IMR-90 (cell line): Measurements from ENCODE around the gene TSG101. TPM values are rescaled to one million over a fixed set of nuclear protein-coding genes. Genes with fewer than 3 reads are reported as not detected.

ENCODE experiments used
- ATAC-seq: fragments of 200-7000 bp; cut with Tn5 transposase; 2 replicates; pipeline ENCODE4 v1.9.1; 2020; ENCODE audit warnings: low read depth, mild to moderate bottlenecking, moderate library complexity
- BruUV-seq: library from RNA; stranded (reverse); fragments of 400-500 nt; replicated peaks from 2 replicates; lab custom pipeline; 2021; lab: Mats Ljungman, UMichigan
- CTCF ChIA-PET: fragments of 300-600 bp; formaldehyde crosslinking; extraction: SDS; loops from one replicate; lab custom pipeline; 2021; ENCODE audit warnings: antibody characterized with exemption; lab: Yijun Ruan, JAX
- POLR2A ChIA-PET: fragments of 300-600 bp; sonication (Branson Sonifier 250); formaldehyde crosslinking; loops from one replicate; lab custom pipeline; 2022; ENCODE audit warnings: antibody characterized with exemption; ENCODE audit not compliant: unreplicated experiment; lab: Charles Lee
- DNase-seq: peaks from one replicate; pipeline ENCODE4 v3.0.0; 2013
- H2AFZ ChIP-seq: replicated peaks from 2 replicates; pipeline ENCODE3; 2013; ENCODE audit warnings: low read length, mild to moderate bottlenecking; ENCODE audit not compliant: poor library complexity
- H2AK5ac ChIP-seq: 2 replicates; pipeline ENCODE4 v1.6.1; 2013; ENCODE audit warnings: low read depth, low read length, inconsistent platforms
- H2AK9ac ChIP-seq: replicated peaks from 2 replicates; pipeline ENCODE3; 2013; ENCODE audit warnings: mild to moderate bottlenecking, low read depth, low read length, moderate library complexity; ENCODE audit not compliant: poor library complexity
- H2BK120ac ChIP-seq: 2 replicates; pipeline ENCODE4 v1.6.1; 2013; ENCODE audit warnings: low read depth, low read length, inconsistent platforms
- H2BK15ac ChIP-seq: 3 replicates; pipeline ENCODE4 v1.6.1; 2013; ENCODE audit warnings: low read depth, low read length, inconsistent platforms
- H2BK20ac ChIP-seq: 2 replicates; pipeline ENCODE4 v1.6.1; 2013; ENCODE audit warnings: low read depth, mild to moderate bottlenecking, inconsistent platforms, low read length, moderate library complexity
- H2BK5ac ChIP-seq: 2 replicates; pipeline ENCODE4 v1.6.1; 2013; ENCODE audit warnings: mild to moderate bottlenecking, low read depth, low read length, inconsistent platforms; ENCODE audit not compliant: poor library complexity, severe bottlenecking
- H3K14ac ChIP-seq: replicated peaks from 2 replicates; pipeline ENCODE4 v1.6.1; 2013; ENCODE audit warnings: low read depth, low read length, inconsistent platforms
- H3K18ac ChIP-seq: 2 replicates; pipeline ENCODE4 v1.6.1; 2013; ENCODE audit warnings: low read depth, low read length, control low read depth
- H3K23ac ChIP-seq: 2 replicates; pipeline ENCODE4 v1.6.1; 2013; ENCODE audit warnings: low read depth, low read length, inconsistent platforms
- H3K27ac ChIP-seq: 2 replicates; pipeline ENCODE4 v1.5.1; 2013; ENCODE audit warnings: mild to moderate bottlenecking, control low read depth, low read length; ENCODE audit not compliant: insufficient read depth
- H3K27me3 ChIP-seq: 2 replicates; pipeline ENCODE4 v1.6.1; 2013; ENCODE audit warnings: low read length; ENCODE audit not compliant: control insufficient read depth, insufficient read depth
- H3K36me3 ChIP-seq: 2 replicates; pipeline ENCODE4 v1.6.1; 2013; ENCODE audit warnings: low read length, mixed read lengths; ENCODE audit not compliant: control insufficient read depth, insufficient read depth
- H3K4ac ChIP-seq: 2 replicates; pipeline ENCODE4 v1.6.1; 2013; ENCODE audit warnings: low read depth, low read length, inconsistent platforms
- H3K4me1 ChIP-seq: 2 replicates; pipeline ENCODE4 v1.6.1; 2013; ENCODE audit warnings: low read length, mixed read lengths; ENCODE audit not compliant: control insufficient read depth, insufficient read depth
- H3K4me2 ChIP-seq: 2 replicates; pipeline ENCODE4 v1.6.1; 2013; ENCODE audit warnings: low read depth, mild to moderate bottlenecking, control low read depth, low read length, moderate library complexity
- H3K4me3 ChIP-seq: 2 replicates; pipeline ENCODE4 v1.5.1; 2013; ENCODE audit warnings: low read depth, mild to moderate bottlenecking, control low read depth, low read length, moderate library complexity; ENCODE audit not compliant: insufficient read depth
- H3K56ac ChIP-seq: 2 replicates; pipeline ENCODE4 v1.6.1; 2013; ENCODE audit warnings: low read length, inconsistent platforms; ENCODE audit not compliant: insufficient read depth; ENCODE audit errors: extremely low read depth
- H3K79me1 ChIP-seq, 2 experiments: 2 replicates each; pipeline ENCODE4 v1.6.1; 2013; ENCODE audit warnings: low read length in 2 of 2, inconsistent platforms in 1 of 2, low read depth in 1 of 2
- H3K9ac ChIP-seq: 2 replicates; pipeline ENCODE4 v1.6.1; 2013; ENCODE audit warnings: low read depth, low read length, control low read depth
- H3K9me1 ChIP-seq: 2 replicates; pipeline ENCODE4 v1.6.1; 2013; ENCODE audit warnings: low read length, inconsistent platforms; ENCODE audit not compliant: insufficient read depth
- H3K9me3 ChIP-seq: 2 replicates; pipeline ENCODE4 v1.6.1; 2013; ENCODE audit warnings: low read length; ENCODE audit not compliant: control insufficient read depth, insufficient read depth
- H4K20me1 ChIP-seq: 2 replicates; pipeline ENCODE4 v1.6.1; 2013; ENCODE audit warnings: low read length, inconsistent platforms; ENCODE audit not compliant: insufficient read depth
- H4K5ac ChIP-seq: 2 replicates; pipeline ENCODE4 v1.6.1; 2013; ENCODE audit warnings: mild to moderate bottlenecking, low read depth, low read length, control low read depth
- H4K8ac ChIP-seq, 2 experiments: 2 replicates each; pipeline ENCODE4 v1.6.1; 2013; ENCODE audit warnings: low read depth in 2 of 2, low read length in 2 of 2, control low read depth in 1 of 2, inconsistent platforms in 1 of 2
- H4K91ac ChIP-seq: 2 replicates; pipeline ENCODE4 v1.6.1; 2013; ENCODE audit warnings: low read depth, low read length, inconsistent platforms; ENCODE audit not compliant: insufficient read depth
- BHLHE40 ChIP-seq: fragments of 150-350 bp; IDR thresholded peaks from 2 replicates; pipeline ENCODE4 v1.6.1; 2016; ENCODE audit warnings: mild to moderate bottlenecking, low read depth, low read length
- CEBPB ChIP-seq: IDR thresholded peaks from 2 replicates; pipeline ENCODE4 v1.6.1; 2012; ENCODE audit warnings: low read depth, low read length, improper control_type of control experiment
- CHD1 ChIP-seq: IDR thresholded peaks from 2 replicates; pipeline ENCODE4 v1.6.1; 2012; ENCODE audit warnings: low read depth, low read length, improper control_type of control experiment
- FOS ChIP-seq: fragments of 150-350 bp; IDR thresholded peaks from 2 replicates; pipeline ENCODE4 v1.6.1; 2016; ENCODE audit warnings: low read depth, low read length
- MAFK ChIP-seq: IDR thresholded peaks from 2 replicates; pipeline ENCODE4 v1.6.1; 2012; ENCODE audit warnings: low read depth, low read length, improper control_type of control experiment
- MAZ ChIP-seq: IDR thresholded peaks from 2 replicates; pipeline ENCODE4 v1.6.1; 2012; ENCODE audit warnings: low read depth, mild to moderate bottlenecking, low read length, improper control_type of control experiment, moderate library complexity, borderline replicate concordance
- MXI1 ChIP-seq: IDR thresholded peaks from 2 replicates; pipeline ENCODE4 v1.6.1; 2012; ENCODE audit warnings: low read depth, mild to moderate bottlenecking, low read length, moderate library complexity, borderline replicate concordance
- NFE2L2 ChIP-seq: fragments of 150-350 bp; IDR thresholded peaks from 2 replicates; pipeline ENCODE4 v1.6.1; 2016; ENCODE audit warnings: low read depth, mild to moderate bottlenecking, low read length
- POLR2A ChIP-seq: IDR thresholded peaks from 2 replicates; pipeline ENCODE4 v1.6.1; 2012; ENCODE audit warnings: mild to moderate bottlenecking, low read depth, low read length
- RAD21 ChIP-seq: IDR thresholded peaks from 2 replicates; pipeline ENCODE4 v1.6.1; 2012; ENCODE audit warnings: low read length, improper control_type of control experiment
- RCOR1 ChIP-seq: IDR thresholded peaks from 2 replicates; pipeline ENCODE4 v1.6.1; 2012; ENCODE audit warnings: mild to moderate bottlenecking, low read length, improper control_type of control experiment; ENCODE audit not compliant: insufficient replicate concordance
- RFX5 ChIP-seq: IDR thresholded peaks from 2 replicates; pipeline ENCODE4 v1.8.0; 2012; ENCODE audit warnings: low read depth, mild to moderate bottlenecking, low read length, moderate library complexity
- SMC3 ChIP-seq: fragments of 150-350 bp; IDR thresholded peaks from 2 replicates; pipeline ENCODE4 v1.6.1; 2016; ENCODE audit warnings: low read depth, mild to moderate bottlenecking, antibody characterized with exemption, low read length, moderate library complexity
- WGBS, 2 experiments: methylation state at CpG; one replicate each; pipeline versions ENCODE4 v1.1.5 to v1.1.7; 2013; ENCODE audit warnings: missing lambda C conversion rate in 2 of 2; ENCODE audit not compliant: insufficient read length in 1 of 2; ENCODE audit errors: extremely low coverage in 2 of 2; 5-methylcytosine and 5-hydroxymethylcytosine counted together
- dilution Hi-C: fragments of 300-500 bp; cut with HindIII; formaldehyde crosslinking; loops from one replicate; pipeline ENCODE4 v1.14.3; 2018; ENCODE audit warnings: low sequenced_read_pairs; ENCODE audit not compliant: unreplicated experiment
- in situ Hi-C: fragments of 300-500 bp; cut with MboI; formaldehyde crosslinking; loops from 3 replicates; pipeline ENCODE4 v1.14.3; 2019; ENCODE audit warnings: low sequenced_read_pairs, inconsistent platforms, mixed read lengths
- intact Hi-C: fragments of 100-400 bp; cut with micrococcal nuclease; formaldehyde crosslinking; loops from 2 replicates; pipeline ENCODE4 v1.10.0; 2022
- polyA plus RNA-seq, 3 experiments: library from polyadenylated mRNA; depleted of rRNA; stranded (reverse); fragments of >200 nt; gene quantifications; 2 replicates each; pipeline ENCODE4 v1.2.3, GENCODE V29; 2012; ENCODE audit warnings: low replicate concordance in 1 of 3
- total RNA-seq: library from RNA; depleted of rRNA; stranded (reverse); fragments of >200 nt; gene quantifications from 2 replicates; pipeline ENCODE4 v1.2.3, GENCODE V29; 2012
- TF ChIP-seq, protein P1 (sequence below): fragments of 150-350 bp; IDR thresholded peaks from 2 replicates; pipeline ENCODE4 v1.6.1; 2016; ENCODE audit warnings: low read depth, mild to moderate bottlenecking, low read length, moderate library complexity, borderline replicate concordance
- TF ChIP-seq, protein P2 (sequence below): conservative IDR thresholded peaks from 2 replicates; pipeline ENCODE4 v1.5.1; 2012; ENCODE audit warnings: mild to moderate bottlenecking, low read depth, low read length, improper control_type of control experiment

The TSG101 gene
- total and polyA plus RNA-seq, 2 of the 4 experiments (the other 2 are of a cell fraction), result 67.4 to 113 TPM

DNA sequence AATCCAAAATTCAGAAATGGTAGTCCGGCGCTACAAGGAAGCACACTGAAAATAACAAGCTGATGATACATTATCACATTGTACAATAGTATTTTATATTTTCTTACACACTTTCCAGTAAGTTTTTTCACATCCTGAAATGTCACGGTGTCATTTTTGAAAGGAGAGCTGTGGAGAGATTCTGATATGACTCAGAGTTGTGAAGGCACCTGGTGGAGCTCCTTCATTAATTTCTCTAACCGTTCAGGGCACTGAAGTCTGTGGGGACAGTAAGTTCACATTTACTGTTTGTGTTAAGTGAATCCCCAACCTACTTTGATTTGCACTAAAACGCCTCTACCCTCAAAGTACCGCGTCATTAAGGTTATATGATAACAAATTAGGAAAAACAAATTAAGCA lies 57.8 kb downstream of the TSG101 start:
- Histone ChIP-seq H3K4me2 (no peak overlapping the region), H3K9me3 (no peaks in the 10 kb centered on the region), H3K4me3 (no peak overlapping the region), H4K5ac (no peak overlapping the region), H4K91ac (no peak overlapping the region), H3K18ac (no peak overlapping the region), H2BK120ac (no peak overlapping the region), H3K27me3 (no peaks in the 10 kb centered on the region), H3K14ac (no peak overlapping the region), H3K23ac (no peak overlapping the region), H2BK15ac (no peak overlapping the region), H2AFZ (no peak overlapping the region), H2BK20ac (no peak overlapping the region), H3K79me1 (no peaks in the 10 kb centered on the region), H2BK5ac (no peak overlapping the region), H2AK5ac (no peak overlapping the region), H3K9ac (no peak overlapping the region), H4K8ac (no peak overlapping the region), H3K4ac (no peak overlapping the region), H2AK9ac (no peak overlapping the region), H4K20me1 (no peaks in the 10 kb centered on the region), H3K36me3 (peaks cover 2% of the 10 kb centered on the region), H3K9me1 (no peaks in the 10 kb centered on the region), H3K56ac (no peak overlapping the region), H3K27ac (no peak overlapping the region), H3K4me1 (no peaks in the 10 kb centered on the region)
- ChIA-PET CTCF (interaction anchor here (0.6 kb wide), 1 partner anchor 10 kb away, joined by 5 read pairs; no protein-coding TSS in a partner anchor), POLR2A (no interaction called here)
- TF ChIP-seq MXI1 (no peak), SMC3 (no peak), MAFK (no peak), CEBPB (no peak), RCOR1 (no peak), CHD1 (no peak), FOS (no peak), BHLHE40 (no peak), NFE2L2 (no peak), RAD21 (no peak), POLR2A (no peak), MAZ (no peak), RFX5 (no peak)
- TF ChIP-seq, protein P1, sequence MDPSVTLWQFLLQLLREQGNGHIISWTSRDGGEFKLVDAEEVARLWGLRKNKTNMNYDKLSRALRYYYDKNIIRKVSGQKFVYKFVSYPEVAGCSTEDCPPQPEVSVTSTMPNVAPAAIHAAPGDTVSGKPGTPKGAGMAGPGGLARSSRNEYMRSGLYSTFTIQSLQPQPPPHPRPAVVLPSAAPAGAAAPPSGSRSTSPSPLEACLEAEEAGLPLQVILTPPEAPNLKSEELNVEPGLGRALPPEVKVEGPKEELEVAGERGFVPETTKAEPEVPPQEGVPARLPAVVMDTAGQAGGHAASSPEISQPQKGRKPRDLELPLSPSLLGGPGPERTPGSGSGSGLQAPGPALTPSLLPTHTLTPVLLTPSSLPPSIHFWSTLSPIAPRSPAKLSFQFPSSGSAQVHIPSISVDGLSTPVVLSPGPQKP, result no peak
- TF ChIP-seq, protein P2, sequence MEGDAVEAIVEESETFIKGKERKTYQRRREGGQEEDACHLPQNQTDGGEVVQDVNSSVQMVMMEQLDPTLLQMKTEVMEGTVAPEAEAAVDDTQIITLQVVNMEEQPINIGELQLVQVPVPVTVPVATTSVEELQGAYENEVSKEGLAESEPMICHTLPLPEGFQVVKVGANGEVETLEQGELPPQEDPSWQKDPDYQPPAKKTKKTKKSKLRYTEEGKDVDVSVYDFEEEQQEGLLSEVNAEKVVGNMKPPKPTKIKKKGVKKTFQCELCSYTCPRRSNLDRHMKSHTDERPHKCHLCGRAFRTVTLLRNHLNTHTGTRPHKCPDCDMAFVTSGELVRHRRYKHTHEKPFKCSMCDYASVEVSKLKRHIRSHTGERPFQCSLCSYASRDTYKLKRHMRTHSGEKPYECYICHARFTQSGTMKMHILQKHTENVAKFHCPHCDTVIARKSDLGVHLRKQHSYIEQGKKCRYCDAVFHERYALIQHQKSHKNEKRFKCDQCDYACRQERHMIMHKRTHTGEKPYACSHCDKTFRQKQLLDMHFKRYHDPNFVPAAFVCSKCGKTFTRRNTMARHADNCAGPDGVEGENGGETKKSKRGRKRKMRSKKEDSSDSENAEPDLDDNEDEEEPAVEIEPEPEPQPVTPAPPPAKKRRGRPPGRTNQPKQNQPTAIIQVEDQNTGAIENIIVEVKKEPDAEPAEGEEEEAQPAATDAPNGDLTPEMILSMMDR, result no peak
- intact Hi-C loops (no loop called here), in situ Hi-C loops (no loop called here), dilution Hi-C loops (no loop called here)
- no CpG with 5 or more reads among the region's 7 CpGs for WGBS, 2 experiments
- DNase-seq, result no peak
- no peak for ATAC-seq
- BruUV-seq, result no TSS peak
